NCI-H2081 (cell line): Measurements from ENCODE around the gene IQSEC3.
"Not testable (repeated sequence)": the region's sequence is repeated elsewhere in the genome, so short reads cannot be mapped to it uniquely, and the experiment has no call there.

Source experiments
- DNase-seq, 2 experiments: peaks; one replicate each; lab custom pipeline; 2025; lab: John Stamatoyannopoulos, UW

Gene IQSEC3

GRCh38 chr12:177980-178828 is 111.6 kb downstream of the IQSEC3 start:
- DNase-seq = no peak

- peak in 1 of 2 experiments; percentile 38 for DNase-seq
Measured at GRCh38 chr12:178829-179109, 112.2 kb downstream of the IQSEC3 start.

GRCh38 chr12:179131-179884 is 112.7 kb downstream of the IQSEC3 start:
- peak; percentile 91 to 95 for DNase-seq

- no peak for DNase-seq
Measured at GRCh38 chr12:179885-180284, 113.3 kb downstream of the IQSEC3 start.

- no peak for DNase-seq
Measured at GRCh38 chr12:180445-180844, 113.9 kb downstream of the IQSEC3 start.

- no peak for DNase-seq
Measured at GRCh38 chr12:181921-182320, 115.4 kb downstream of the IQSEC3 start.

GRCh38 chr12:182381-182892 is 115.9 kb downstream of the IQSEC3 start:
- no peak for DNase-seq

GRCh38 chr12:184811-185575 is 118.4 kb downstream of the IQSEC3 start:
- DNase-seq = no peak

- no peak for DNase-seq
Measured at GRCh38 chr12:185576-185955, 119.0 kb downstream of the IQSEC3 start.

GRCh38 chr12:186006-186625 is 119.5 kb downstream of the IQSEC3 start:
- no peak for DNase-seq

GRCh38 chr12:187986-188909 is 121.7 kb downstream of the IQSEC3 start:
- not testable (repeated sequence) for DNase-seq

GRCh38 chr12:188910-189621 is 122.5 kb downstream of the IQSEC3 start:
- peak; percentile 36 to 65 for DNase-seq

- no peak for DNase-seq
Measured at GRCh38 chr12:189622-189962, 123.0 kb downstream of the IQSEC3 start.

- no peak for DNase-seq
Measured at GRCh38 chr12:190881-191280, 124.3 kb downstream of the IQSEC3 start.

- no peak for DNase-seq
Measured at GRCh38 chr12:191541-191940, 125.0 kb downstream of the IQSEC3 start.

- no peak for DNase-seq
Measured at GRCh38 chr12:193261-193660, 126.7 kb downstream of the IQSEC3 start.

GRCh38 chr12:194276-194675 is 127.7 kb downstream of the IQSEC3 start:
- DNase-seq = no peak

- DNase-seq = no peak
Measured at GRCh38 chr12:195156-195555, 128.6 kb downstream of the IQSEC3 start.

GRCh38 chr12:195951-196350 is 129.4 kb downstream of the IQSEC3 start:
- DNase-seq = no peak

- DNase-seq = no peak
Measured at GRCh38 chr12:196436-196835, 129.9 kb downstream of the IQSEC3 start.
